Endothelial cell of umbilical vein (primary cell): ENCODE data around the gene DYDC2. TPM values are rescaled to one million over a fixed set of nuclear protein-coding genes. Genes with fewer than 3 reads are reported as not detected.

Experiments used
- BruUV-seq: library from RNA; stranded (reverse); fragments of 400-500 nt; replicated peaks from 2 replicates; lab custom pipeline; 2021; lab: Mats Ljungman, UMichigan
- CTCF ChIA-PET: fragments of 300-600, 350-600 bp; sonication (Branson Sonifier 250); formaldehyde crosslinking; loops from one replicate; lab custom pipeline; 2021; ENCODE audit warnings: antibody characterized with exemption, inconsistent platforms; lab: Charles Lee
- POLR2A ChIA-PET: fragments of 300-600, 350-600 bp; sonication (Branson Sonifier 250); formaldehyde crosslinking; loops from one replicate; lab custom pipeline; 2021; ENCODE audit warnings: antibody characterized with exemption, inconsistent platforms; lab: Charles Lee
- DNase-seq: peaks from one replicate; pipeline ENCODE4 v3.0.0-alpha.2; 2011; ENCODE audit warnings: low read depth, low spot score
- FAIRE-seq: peaks from 2 replicates; lab custom pipeline; 2011; peaks lifted over from hg19 to GRCh38; lab: Jason Lieb, UNC
- H2AFZ ChIP-seq: 2 replicates; pipeline ENCODE4 v1.6.0; 2012; ENCODE audit warnings: low read depth, low read length, control low read depth, inconsistent platforms
- H3K27ac ChIP-seq: 2 replicates; pipeline ENCODE4 v1.5.1; 2011; ENCODE audit warnings: low read depth, mild to moderate bottlenecking, control low read depth, low read length, moderate library complexity; ENCODE audit not compliant: insufficient read depth
- H3K27me3 ChIP-seq, 2 experiments: 2 replicates each; pipeline versions ENCODE4 v1.6.0 to v1.6.1; 2011; ENCODE audit warnings: low read length in 2 of 2, mixed read lengths in 1 of 2; ENCODE audit not compliant: control insufficient read depth in 2 of 2, insufficient read depth in 2 of 2
- H3K36me3 ChIP-seq, 2 experiments: 2 replicates in 1 of 2; 3 replicates in 1 of 2; pipeline ENCODE4 v1.5.1; 2011; ENCODE audit warnings: low read length in 2 of 2, mild to moderate bottlenecking in 1 of 2, moderate library complexity in 1 of 2; ENCODE audit not compliant: control insufficient read depth in 2 of 2, insufficient read depth in 2 of 2; ENCODE audit errors: extremely low read depth in 1 of 2
- H3K4me1 ChIP-seq: 3 replicates; pipeline ENCODE4 v1.5.1; 2011; ENCODE audit warnings: mild to moderate bottlenecking, low read length; ENCODE audit not compliant: control insufficient read depth, insufficient read depth; ENCODE audit errors: extremely low read depth
- H3K4me2 ChIP-seq: 2 replicates; pipeline ENCODE4 v1.6.1; 2011; ENCODE audit warnings: low read length, control low read depth, mixed read lengths; ENCODE audit not compliant: insufficient read depth
- H3K4me3 ChIP-seq, 3 experiments: fragments of 200-600 bp in 1 of 3; sonication (generic), shearing (Covaris generic) in 1 of 3; replicated peaks in 1 of 3; 2 replicates each; pipeline ENCODE4 v1.5.1; 2011 to 2016; ENCODE audit warnings: control low read depth in 3 of 3, low read length in 3 of 3, mild to moderate bottlenecking in 2 of 3, inconsistent platforms in 1 of 3, low read depth in 1 of 3, moderate library complexity in 1 of 3; ENCODE audit not compliant: insufficient read depth in 1 of 3
- H3K79me2 ChIP-seq: 2 replicates; pipeline ENCODE4 v1.6.0; 2012; ENCODE audit warnings: low read length, inconsistent platforms; ENCODE audit not compliant: control insufficient read depth, insufficient read depth
- H3K9ac ChIP-seq: replicated peaks from 2 replicates; pipeline ENCODE3; 2011; ENCODE audit warnings: low read length, control low read depth; ENCODE audit not compliant: insufficient read depth; ENCODE audit errors: extremely low read depth
- H3K9me1 ChIP-seq: replicated peaks from 3 replicates; pipeline ENCODE4 v1.6.0; 2011; ENCODE audit warnings: mild to moderate bottlenecking, low read length; ENCODE audit not compliant: control insufficient read depth, insufficient read depth; ENCODE audit errors: extremely low read depth
- H3K9me3 ChIP-seq: replicated peaks from 2 replicates; pipeline ENCODE4 v1.5.1; 2012; ENCODE audit warnings: low read length, inconsistent platforms; ENCODE audit not compliant: control insufficient read depth, insufficient read depth
- H4K20me1 ChIP-seq: replicated peaks from 2 replicates; pipeline ENCODE3; 2011; ENCODE audit warnings: mild to moderate bottlenecking, low read length; ENCODE audit not compliant: control insufficient read depth, insufficient read depth; ENCODE audit errors: extremely low read depth
- CTCF ChIP-seq, 2 donors: IDR thresholded peaks; 1 replicate in 1 of 2; 2 replicates in 1 of 2; pipeline ENCODE4 v1.5.1; 2011; ENCODE audit warnings: low read length in 2 of 2, mild to moderate bottlenecking in 2 of 2, moderate library complexity in 2 of 2, control low read depth in 1 of 2, inconsistent platforms in 1 of 2, low read depth in 1 of 2; ENCODE audit not compliant: insufficient read depth in 1 of 2; ENCODE audit errors: extremely low read depth in 1 of 2
- EZH2 ChIP-seq: IDR thresholded peaks from 2 replicates; pipeline ENCODE4 v1.6.1; 2012; ENCODE audit warnings: borderline replicate concordance, low read depth, mild to moderate bottlenecking, moderate library complexity, low read length, inconsistent platforms; ENCODE audit not compliant: severe bottlenecking
- FOS ChIP-seq: IDR thresholded peaks from 2 replicates; pipeline ENCODE4 v1.6.1; 2011; ENCODE audit warnings: mild to moderate bottlenecking, low read length, moderate library complexity, borderline replicate concordance; ENCODE audit not compliant: insufficient read depth
- GATA2 ChIP-seq: IDR thresholded peaks from 2 replicates; pipeline ENCODE4 v1.7.0; 2011; ENCODE audit warnings: low read depth, mild to moderate bottlenecking, moderate library complexity, mixed read lengths, low read length; ENCODE audit not compliant: insufficient read length, insufficient read depth
- JUN ChIP-seq: IDR thresholded peaks from 2 replicates; pipeline ENCODE4 v1.6.1; 2011; ENCODE audit warnings: borderline replicate concordance, low read depth; ENCODE audit not compliant: insufficient read length, insufficient read depth
- MAX ChIP-seq: IDR thresholded peaks from 2 replicates; pipeline ENCODE4 v1.6.1; 2011; ENCODE audit not compliant: insufficient read depth, insufficient read length
- MYC ChIP-seq: IDR thresholded peaks from one replicate; pipeline ENCODE4 v1.6.1; 2011; ENCODE audit warnings: mild to moderate bottlenecking, low read depth, low read length
- POLR2A ChIP-seq: IDR thresholded peaks from 2 replicates; pipeline ENCODE4 v1.6.1; 2012; ENCODE audit warnings: low read depth, mild to moderate bottlenecking, control low read depth, low read length
- POLR2AphosphoS5 ChIP-seq: IDR thresholded peaks from 2 replicates; pipeline ENCODE4 v1.6.1; 2012; ENCODE audit warnings: low read depth, mild to moderate bottlenecking, control low read depth, low read length, moderate library complexity; ENCODE audit not compliant: insufficient read depth
- dilution Hi-C: fragments of 300-500 bp; cut with MboI; formaldehyde crosslinking; loops from one replicate; pipeline ENCODE4 v1.15.0; 2019; ENCODE audit warnings: low sequenced_read_pairs; ENCODE audit not compliant: extremely low pct_ligation_motif_present
- intact Hi-C: fragments of 100-400 bp; cut with micrococcal nuclease; formaldehyde crosslinking; loops from one replicate; pipeline ENCODE4 v1.10.0; 2022
- polyA plus RNA-seq, 4 experiments: library from polyadenylated mRNA; depleted of rRNA in 3 of 4; stranded (reverse) in 3 of 4; unstranded in 1 of 4; fragments of >200 nt; gene quantifications; 2 replicates each; pipeline versions ENCODE4 v1.2.1 to v1.2.3, GENCODE V29; 2011 to 2012; ENCODE audit warnings: missing spikeins in 1 of 4
- total RNA-seq: library from RNA; stranded (reverse); gene quantifications from 2 replicates; pipeline ENCODE4 v1.2.3, GENCODE V29; 2021

DYDC2 gene
- total and polyA plus RNA-seq, 2 donors (not counting 3 experiments of a cell fraction or from before 2014, with no cell fraction given), result not detected

DNA sequence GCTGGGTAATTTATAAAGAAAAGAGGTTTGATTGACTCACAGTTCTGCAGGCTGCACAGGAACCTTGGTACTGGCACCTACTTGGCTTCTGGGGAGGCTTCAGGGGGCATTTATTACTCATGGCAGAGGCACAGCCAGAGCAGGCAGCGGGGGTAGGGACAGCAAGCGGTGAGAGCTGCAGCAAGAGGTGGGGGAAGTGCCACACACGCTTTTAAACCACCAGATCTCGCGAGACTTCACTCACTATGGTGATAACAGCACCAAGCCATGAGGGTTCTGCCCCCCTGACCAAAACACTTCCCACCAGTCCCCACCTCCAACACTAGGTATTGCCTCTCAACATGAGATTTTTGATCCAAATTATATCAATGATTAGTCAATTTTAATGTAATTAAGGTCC is 43.1 kb upstream of the DYDC2 start:
- dilution Hi-C loops (no loop called here), intact Hi-C loops (no loop called here)
- Histone ChIP-seq H3K79me2 (no peaks in the 10 kb centered on the region), H2AFZ (no peak overlapping the region), H3K36me3 (no peaks in the 10 kb centered on the region), H3K27ac (no peak overlapping the region), H4K20me1 (no peaks in the 10 kb centered on the region), H3K4me2 (no peak overlapping the region), H3K9ac (no peak overlapping the region), H3K4me1 (no peaks in the 10 kb centered on the region), H3K9me1 (no peaks in the 10 kb centered on the region), H3K4me3 (no peak overlapping the region), H3K27me3 (no peaks in the 10 kb centered on the region), H3K9me3 (no peaks in the 10 kb centered on the region)
- BruUV-seq, result no TSS peak
- no peak for TF ChIP-seq CTCF (IDR thresholded peaks at IDR 0.05; ENCODE audit: extremely low read depth in 1 of 2, insufficient read depth in 1 of 2, low read depth in 1 of 2, low read length in 2 of 2)
- TF ChIP-seq FOS, result no peak
- TF ChIP-seq POLR2A, result no peak
- no peak for TF ChIP-seq JUN
- no peak for TF ChIP-seq GATA2
- TF ChIP-seq MAX, result no peak
- no peak for TF ChIP-seq MYC
- TF ChIP-seq EZH2, result no peak
- TF ChIP-seq POLR2AphosphoS5, result no peak
- no peak for DNase-seq
- ChIA-PET CTCF (no interaction called here), POLR2A (no interaction called here)
- no peak for FAIRE-seq
